Activated CD8-positive, alpha-beta memory T cell treated with anti-CD3 and anti-CD28 coated beads, Interleukin-2, amount 50 U/mL, for 48 hours (primary cell): ENCODE results near the gene ALDH1L1.

Experiments used
- DNase-seq: peaks from one replicate; pipeline ENCODE4 v3.0.0-alpha.2; 2020

The ALDH1L1 gene

DNA sequence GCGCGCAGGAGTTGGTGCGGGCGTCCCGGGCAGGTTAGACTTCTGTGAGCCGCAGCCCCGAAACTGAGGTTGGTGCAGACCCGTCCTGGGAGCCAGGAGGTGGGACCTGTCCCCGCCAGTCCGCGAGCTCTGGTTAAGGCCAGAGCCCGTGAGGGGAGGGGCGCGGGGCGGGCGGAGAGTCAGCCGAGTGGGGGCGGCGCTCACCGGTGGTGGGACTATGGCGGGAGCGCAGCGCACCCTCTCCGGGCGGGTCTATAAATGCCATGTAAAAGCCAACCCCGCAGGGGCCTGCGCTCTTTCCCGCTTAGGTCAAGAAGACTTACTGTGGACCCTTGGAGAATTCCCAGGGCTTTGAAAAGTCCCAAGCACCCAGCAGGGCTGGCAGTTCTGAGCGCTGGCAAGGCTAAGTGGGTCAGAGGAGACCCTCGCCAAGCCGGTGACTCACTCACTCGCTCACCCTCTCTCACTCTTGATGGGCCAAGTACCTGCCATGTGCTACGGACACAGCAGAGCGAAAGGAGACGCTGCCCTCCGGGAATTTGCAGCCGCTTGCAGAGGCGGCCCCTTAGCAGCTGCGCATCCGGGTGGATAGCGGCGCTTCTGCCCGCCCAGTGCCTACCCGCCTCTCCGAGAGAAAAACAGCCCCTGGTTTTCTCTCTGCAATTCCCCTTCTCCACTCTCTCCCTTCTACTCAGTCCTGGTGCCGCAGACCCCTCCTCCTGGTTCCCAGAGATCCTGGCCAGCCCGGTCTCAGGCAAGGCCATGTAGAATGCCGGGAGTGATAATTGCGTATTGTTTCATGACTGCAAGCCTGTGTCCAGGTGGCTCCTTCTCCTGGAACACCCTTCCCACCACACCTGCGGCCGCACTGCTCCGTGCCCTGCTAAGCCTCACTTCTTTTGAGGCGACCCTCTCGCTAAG, at the start of gene ALDH1L1:
Gene ALDH1L1 (minus strand): TSS at position 110 of the 921 bp plus-strand sequence. CDS start 19,607 bp downstream, outside the sequence.
- peak; percentile 49 for DNase-seq

GRCh38 chr3:126226374-126226773, 46.0 kb upstream of the ALDH1L1 start:
- no peak for DNase-seq

DNA sequence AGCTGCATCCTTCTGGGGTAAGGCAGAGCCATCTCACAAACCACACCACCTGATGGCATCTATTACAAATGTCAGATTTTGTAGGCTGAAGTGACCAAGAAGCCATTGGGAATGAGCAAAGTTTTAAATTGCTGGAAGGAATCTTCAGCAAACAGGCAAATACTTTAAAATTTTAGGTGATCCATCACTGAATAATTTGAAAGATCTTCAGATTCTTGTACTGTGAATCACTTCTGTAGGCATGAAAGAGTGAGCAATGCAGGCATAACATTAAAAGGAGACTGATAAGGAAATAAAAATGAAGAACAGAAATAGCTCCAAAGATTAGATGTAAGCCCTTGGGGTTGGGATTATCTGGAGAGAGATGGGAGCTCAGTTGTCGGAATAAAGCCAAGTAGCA, 36.0 kb upstream of the ALDH1L1 start:
- DNase-seq: no peak

- no peak for DNase-seq
These were observed 33.1 kb upstream of the ALDH1L1 start for GRCh38 chr3:126213379-126214028.

DNA sequence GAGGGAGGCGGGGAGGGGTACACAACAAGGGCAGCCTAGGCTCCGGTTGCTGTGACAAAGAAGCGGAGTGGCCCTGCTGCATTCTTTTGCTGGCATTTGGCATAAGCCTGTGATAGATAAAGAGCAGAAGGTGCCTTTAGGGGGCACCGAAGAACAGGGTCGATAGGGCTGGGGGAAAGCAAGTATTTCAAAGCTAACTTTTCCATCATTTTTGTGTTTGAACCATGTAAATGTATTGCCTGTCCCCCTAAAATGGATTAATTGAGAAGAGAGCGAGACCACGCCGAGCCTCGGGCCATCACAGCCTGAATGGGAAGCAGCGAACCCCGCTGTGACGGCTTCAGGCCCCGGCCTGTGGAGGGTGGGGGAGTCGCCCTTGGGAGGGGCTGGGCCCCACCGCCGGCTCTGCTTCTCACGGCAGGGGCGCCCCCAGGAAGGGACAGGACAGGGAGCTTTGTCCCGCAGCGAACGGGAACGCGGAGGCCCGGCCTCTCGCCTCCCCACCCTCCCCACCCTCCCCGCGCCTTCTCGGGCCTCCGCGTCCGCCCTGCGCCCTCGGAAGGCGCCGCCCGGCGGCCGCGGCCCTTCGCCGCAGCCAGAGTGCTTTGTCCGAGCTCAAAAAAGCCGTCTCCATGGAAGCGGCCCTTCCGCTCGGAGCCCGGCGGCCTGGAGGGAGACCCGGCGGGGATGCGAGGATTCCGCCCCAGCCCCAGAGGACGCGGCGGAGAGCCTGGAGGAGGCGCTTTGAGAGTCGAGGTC, 32.4 kb upstream of the ALDH1L1 start:
- DNase-seq: no peak

DNA sequence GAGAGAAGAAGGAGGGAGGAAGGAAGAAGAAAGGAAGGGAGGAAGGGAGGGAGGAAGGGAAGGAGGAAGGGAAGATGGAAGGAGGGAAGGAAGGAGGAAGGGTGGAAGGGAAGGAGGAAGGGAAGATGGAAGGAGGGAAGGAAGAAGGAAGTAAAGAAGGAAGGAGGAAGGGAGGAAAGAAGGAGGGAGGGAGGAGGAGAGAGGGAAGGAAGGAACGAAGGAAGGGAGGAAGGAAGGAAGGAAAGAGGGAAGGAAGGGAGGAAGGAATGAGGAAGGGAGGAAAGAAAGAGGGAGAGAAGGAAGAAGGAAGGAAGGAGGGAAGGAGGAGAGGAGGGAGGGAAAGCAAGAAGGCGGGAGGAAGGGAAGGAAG, 31.8 kb upstream of the ALDH1L1 start:
- DNase-seq: no peak

DNA sequence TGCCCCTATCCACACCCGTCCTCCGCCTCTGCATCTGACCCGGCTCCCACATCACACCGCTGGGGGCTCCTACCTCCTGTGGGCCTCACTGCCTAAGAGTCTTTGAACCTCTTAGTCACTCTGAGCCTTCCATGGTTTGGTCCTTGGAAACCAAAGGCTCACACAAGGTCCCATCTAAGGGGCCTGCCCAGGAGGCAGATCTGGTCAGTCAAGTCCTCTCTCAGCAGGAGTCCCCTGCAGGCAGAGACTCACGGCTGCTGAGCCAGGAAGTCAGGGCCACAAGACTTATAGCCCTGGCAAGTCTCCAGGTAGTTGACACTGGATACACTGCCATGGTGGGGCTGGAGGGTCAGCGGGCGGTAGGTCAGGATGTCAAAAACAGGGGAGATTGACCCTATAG, 31.2 kb upstream of the ALDH1L1 start:
- DNase-seq: no peak

- DNase-seq: no peak
These were observed 30.2 kb upstream of the ALDH1L1 start for GRCh38 chr3:126210606-126211005.

DNA sequence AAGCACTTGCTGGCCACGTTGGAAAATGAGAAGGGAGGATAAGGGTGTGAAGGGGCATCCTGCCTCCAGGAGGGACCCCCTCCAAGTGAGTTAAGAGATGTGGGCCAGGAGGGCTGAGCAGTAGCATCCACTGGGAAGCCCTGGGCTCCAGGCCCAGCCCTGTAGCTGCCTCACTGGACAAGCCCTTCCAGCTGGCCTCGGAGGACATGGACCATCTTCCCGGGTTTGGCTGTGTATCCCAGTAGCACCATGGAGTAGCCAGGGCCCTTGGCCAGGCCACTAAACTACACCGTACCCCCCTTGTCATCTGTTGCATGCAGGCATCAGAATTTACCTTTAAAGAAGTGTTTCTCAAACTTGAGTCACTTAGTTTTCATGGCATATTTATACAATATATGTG, 29.4 kb upstream of the ALDH1L1 start:
- no peak for DNase-seq

GRCh38 chr3:126208606-126209256, 28.3 kb upstream of the ALDH1L1 start:
- DNase-seq: no peak

- no peak for DNase-seq
These were observed 27.8 kb upstream of the ALDH1L1 start for GRCh38 chr3:126208182-126208581.

DNA sequence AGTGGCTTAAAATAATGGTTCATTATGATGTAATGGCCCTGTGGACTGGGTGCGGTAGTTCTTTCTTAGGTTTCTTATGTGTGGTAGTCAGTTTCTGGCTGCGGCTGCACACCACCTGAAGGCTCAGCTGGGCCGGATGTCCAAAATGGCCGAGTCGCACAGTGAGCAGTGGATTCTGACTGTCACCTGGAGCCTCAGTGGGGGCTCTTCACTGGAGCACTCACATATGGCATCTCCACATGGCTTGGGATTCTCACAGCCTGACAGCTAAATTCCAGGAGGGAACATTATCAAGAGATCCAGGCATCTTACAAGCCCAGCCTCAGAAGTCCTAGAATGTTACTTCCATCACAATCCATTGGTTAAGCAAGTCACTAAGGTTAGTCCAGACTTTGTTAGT, 26.8 kb upstream of the ALDH1L1 start:
- no peak for DNase-seq

DNA sequence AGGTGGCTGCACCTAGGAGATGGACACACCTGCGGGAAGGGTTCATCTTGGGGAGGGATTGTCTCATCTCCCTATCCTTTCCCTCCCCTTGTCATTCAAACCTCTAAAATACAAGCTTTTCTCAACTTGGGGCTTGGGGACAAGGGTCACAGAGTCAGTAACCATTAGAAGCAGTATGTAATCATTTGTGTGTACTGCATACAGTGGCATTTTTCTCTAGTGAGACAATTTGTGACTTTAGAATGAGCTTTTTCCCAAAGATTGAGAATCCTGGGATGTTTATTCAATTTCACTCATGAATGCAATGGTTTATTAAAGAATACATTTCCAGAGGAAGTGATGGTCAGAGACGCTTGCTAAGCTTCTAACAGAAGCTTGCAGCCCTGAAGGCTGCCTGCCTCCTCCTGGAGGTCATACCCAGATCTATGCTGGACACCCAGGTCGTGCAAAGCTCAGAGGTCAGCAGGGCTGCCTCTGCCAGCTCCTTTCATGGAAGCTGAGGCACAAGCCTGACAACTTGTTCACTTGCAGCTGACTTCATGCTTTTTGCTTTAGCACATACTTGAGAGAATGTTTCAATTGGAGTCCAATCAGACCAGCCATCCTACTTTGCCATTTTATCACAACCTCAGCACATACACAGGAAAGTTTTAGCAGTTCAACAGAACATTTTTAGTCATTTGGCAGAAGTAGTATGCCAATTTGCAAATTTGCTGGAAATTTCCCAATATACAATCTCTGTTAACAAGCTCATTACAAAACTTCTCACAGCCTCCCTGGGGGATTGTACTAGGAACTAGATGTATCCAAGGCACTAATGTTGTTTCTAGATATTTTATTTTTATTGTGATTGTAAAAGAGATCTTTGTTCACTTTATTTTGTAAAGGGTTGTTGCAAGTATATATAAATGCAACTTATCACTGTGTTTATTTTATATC, 25.6 kb upstream of the ALDH1L1 start:
- DNase-seq: no peak

DNA sequence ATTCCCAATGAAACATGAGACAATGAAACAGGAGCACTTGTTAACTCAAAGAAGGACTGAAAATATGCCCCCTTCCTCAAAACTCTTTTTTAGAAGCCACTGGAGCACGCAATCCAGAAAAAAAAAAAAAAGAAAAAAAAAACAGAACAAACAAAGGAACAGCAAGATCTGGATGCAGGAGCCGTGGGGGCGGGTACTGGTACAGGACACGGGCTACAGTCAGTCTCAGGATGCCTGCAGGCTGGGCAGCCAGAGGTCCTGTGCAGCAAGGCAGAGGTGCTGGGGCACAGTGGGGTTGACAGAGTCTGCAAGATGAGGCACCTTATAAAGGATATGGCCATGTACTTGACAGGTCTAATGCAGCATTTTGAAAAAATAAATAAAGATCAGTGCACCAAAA, 22.3 kb upstream of the ALDH1L1 start:
- DNase-seq: no peak

DNA sequence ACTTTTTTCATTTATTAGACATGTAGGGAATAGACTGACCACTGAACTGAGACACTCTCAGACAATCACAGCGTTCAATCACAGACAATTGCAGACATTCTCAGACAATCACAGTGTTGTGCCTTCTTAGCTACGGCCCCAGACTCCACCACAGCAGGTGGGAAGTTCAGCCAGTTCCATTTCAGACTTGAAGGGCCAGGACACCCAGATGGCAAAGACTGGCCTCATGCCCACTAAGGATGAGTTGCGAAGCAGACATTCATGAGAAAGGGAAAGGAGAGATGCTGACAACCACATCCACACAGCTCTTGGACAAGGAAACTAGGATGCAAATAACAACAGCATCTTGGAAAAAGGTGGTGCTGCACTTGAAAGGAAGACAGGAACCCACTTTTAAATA, 21.9 kb upstream of the ALDH1L1 start:
- DNase-seq: peak; percentile 15

DNA sequence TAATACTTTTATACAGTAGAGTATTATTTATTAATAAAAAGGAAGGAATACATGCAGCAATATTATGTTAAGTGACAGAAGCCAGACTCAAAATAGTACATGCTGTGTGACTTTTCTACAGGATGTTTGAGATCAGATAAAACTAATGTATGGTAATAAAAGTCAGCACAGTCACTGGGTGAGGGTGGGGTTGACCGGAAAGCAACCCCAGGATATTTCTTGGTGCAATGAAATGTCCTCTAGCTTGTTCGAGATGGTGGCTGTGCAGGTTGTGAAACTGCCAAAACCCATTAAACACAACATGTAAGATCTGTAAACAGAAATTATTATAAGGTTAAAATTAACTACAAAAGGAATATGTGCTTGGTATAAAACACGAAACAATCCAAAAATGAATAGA, 20.8 kb upstream of the ALDH1L1 start:
- no peak for DNase-seq

DNA sequence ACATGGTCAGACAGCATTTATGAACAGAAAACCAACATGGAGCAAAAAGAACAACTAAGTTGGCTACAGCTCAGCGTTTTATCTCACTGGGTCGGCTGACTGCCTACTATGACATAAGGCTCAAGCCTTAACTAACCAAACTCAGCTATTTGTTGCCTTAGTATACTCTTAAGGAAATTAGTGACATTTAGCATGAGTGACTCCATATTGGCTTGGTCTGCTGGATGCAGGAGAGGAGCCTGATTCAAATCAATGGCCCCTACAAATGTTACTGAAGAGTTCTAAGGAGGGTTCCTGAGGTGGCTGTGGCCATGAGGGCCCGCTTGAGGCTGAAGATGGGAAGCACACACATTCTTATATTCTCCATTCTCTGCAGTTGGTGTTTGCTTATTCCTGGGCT, 20.1 kb upstream of the ALDH1L1 start:
- DNase-seq: no peak

DNA sequence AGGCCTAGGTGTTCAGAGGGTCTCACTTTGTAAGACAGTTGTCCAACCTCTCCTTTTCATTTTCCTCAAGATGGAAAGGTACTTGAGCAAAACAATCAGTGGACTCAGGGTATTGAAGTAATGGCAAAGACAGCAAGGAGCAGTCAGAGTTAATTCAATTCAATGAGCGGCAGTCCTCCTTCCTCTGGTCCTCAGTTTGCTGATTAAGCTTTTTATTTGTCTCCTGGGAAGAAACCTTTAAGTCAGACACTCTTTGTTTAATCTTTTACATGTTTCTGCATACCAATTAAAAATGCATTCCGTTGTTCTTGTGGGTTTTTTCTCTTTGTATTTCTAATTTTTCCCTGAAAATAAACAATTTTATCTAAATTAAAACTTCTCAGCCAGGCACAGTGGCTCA, 18.9 kb upstream of the ALDH1L1 start:
- DNase-seq: no peak

DNA sequence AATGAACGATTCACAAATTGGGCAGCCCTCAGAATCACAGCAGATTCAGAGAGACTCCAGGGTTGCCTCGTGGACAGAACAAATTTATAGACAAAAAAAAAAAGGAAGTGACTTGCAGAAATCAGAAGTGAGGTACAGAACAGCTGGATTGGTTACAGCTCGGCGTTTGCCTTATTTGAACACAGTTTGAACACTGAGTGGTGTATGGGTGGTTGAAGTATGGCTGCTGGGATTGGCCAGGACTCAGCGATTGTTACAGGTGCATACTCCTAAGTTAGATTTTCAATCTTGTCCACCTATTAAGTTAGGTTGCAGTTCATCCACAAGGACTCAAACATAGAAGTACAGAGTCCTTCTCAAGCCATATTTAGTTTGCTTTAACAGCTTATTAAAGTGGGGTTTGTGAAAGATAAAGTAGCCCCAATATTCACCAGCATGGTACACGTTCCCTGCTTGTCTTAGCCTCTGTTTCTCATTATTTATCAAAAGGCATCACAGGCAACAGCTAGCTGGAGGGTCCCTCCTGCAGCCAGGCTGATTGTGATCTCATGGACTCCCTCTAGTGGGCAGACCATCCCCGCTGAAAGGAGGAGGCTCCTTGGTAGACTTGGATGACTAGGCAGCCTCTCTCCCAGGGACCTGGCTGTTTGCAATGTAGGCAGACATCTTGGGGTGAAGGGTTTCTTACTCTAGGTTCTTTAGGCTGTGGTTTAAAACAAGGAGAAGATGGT, 17.6 kb upstream of the ALDH1L1 start:
- DNase-seq: peak; percentile 69

- DNase-seq: no peak
These were observed 17.0 kb upstream of the ALDH1L1 start for GRCh38 chr3:126197343-126197742.

DNA sequence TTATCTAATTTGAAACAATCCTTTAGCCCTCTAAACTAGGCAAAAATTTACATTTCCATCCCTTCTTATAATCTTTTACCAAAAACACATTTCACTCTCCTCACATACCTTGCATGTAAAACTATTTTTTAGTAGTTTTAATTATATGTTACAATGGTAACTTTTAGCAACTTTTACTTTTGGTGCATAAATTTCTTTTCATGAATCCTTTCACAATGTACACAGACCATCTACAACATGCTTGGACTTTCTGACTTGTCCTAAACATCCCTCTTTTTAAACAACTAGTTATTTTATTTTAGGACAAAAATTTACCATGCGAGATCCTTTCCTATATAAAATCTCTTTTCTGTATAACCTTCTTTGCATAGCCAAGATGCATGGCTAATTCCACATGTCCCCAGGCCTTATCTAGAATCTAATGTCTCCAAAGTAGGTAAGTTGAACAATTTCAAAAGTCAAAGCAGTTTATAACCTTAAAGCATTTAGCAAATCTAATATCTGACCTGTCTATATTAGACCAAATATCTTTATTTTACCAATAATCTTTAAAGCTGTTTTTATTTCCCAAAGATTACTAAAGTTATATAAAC, 14.4 kb upstream of the ALDH1L1 start:
- no peak for DNase-seq
